ENCODE measurements around the gene DFFA.
A peak's percentile ranks its signal among the peaks of the same experiment; 100 is the strongest.
"Not testable (repeated sequence)": the region's sequence is repeated elsewhere in the genome, so short reads cannot be mapped to it uniquely, and the experiment has no call there.

DFFA gene

DNA sequence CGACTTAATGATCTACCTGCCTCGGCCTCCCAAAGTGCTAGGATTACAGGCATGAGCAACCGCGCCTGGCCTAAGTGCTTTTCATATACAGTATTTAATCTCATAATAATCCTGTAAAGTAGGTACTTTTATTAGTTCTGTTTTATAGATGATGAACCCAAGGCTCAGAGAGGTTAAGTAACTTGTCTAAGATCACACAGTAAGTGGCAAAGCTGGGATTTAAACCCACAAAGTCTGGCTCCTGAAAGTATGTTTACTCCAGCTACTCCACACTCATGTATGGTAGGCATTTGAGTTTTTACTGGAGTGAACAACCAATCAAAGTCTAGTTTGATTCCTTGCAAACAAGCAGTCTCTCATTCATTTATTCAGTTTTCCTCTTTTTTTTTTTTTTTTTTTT lies 2.3 kb downstream of the DFFA start:
- no peak for FAIRE-seq
- no peak for DNase-seq (ENCODE audit: insufficient read length, low spot score)

DNA sequence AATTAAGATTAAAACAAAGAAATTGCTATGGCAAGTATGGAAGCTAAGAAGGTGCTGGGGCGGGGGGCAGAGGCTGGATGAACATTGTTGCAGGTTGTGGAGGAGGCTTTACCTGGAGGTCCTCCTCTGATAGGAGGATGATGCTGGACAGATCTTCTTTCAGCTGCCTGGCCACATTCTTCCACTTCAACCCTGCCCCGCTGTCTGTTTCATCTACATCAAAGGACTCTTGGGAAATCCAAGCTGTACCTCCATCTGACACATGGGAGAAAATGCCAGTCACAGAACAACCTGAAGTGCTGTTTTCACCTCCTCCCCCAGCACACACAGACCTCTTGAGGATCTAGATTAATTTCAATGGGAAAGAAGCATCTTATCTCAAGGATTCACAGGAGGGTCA lies 5.3 kb downstream of the DFFA start:
- no peak for DNase-seq (ENCODE audit: insufficient read length, low spot score)
- FAIRE-seq: no peak

DNA sequence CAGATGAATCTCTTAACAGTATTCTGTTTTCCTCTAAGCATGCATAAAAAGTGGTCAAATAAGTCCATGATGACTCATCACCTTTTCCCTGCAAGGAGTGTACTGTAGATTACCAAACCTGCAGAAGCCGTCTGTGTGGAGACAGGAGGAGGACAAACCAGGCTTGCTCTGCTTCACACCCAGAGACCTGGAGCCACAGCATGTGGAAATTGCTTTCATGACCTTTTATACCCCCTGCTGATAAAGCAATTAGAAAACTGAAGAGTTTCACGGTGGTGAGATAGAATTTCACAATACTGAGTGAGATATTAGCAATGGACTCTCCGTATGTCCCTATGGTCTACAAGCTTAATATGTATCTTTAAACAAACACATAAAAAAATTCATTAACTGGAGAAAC lies 13.1 kb downstream of the DFFA start:
- FAIRE-seq: no peak
- DNase-seq (ENCODE audit: insufficient read length, low spot score): no peak

DNA sequence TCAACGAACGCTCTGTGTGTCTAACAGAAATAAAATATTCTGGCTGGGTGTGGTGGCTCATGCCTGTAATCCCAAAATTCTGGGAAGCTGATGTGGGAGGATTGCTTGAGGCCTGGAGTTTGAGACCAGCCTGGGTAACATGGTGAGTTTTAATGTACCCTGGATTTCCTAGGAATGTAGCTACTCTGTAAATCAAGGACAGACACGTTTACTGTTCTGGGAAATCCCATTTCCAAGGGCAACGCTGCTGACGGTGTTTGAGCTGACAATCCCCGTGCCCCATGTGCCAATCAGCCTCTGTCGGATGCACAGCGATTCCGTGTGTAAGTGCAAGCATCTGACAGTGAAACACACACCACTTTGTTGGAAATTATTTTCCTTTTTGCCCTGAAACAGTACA lies 14.5 kb downstream of the DFFA start:
- DNase-seq (ENCODE audit: insufficient read length, low spot score): no peak
- no peak for FAIRE-seq

DNA sequence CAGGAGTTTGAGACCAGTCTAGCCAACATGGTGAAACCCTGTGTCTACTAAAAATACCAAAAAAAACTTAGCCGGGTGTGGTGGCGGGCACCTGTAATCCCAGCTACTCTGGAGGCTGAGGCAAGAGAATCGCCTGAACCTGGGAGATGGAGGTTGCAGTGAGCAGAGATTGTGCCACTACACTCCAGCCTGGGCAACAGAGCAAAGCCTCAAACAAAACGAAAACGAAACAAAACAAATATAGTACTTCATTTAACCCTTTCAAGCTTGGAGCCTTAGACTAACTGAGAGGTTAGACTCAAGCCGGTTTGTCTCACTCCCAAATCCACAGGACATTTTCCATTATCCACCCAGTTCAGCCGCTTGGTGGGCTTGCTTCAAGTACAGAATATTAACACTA lies 14.9 kb downstream of the DFFA start:
- FAIRE-seq; DNase-seq (ENCODE audit: insufficient read length, low spot score): not testable (repeated sequence)

DNA sequence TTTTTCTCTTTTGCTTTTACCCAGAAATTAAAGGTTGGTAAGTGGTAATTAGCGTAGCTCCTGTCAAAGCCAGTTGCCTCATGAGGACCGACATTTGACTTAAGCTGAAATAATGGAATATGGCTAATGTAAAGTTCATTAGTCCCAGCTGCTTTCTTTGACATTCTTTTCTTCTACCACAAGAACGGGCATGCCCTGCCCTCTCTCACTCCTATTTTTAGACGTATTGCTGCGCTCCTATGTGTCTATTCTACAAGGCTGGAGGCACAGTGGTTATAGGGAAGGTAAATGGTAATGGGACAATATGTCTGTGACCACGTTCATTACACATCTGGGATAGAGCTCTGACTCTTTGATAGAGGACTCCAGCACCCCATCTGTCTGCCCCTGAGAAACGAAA lies 15.7 kb downstream of the DFFA start:
- FAIRE-seq (peak; percentile 52), DNase-seq (ENCODE audit: insufficient read length, low spot score) (no peak)

DNA sequence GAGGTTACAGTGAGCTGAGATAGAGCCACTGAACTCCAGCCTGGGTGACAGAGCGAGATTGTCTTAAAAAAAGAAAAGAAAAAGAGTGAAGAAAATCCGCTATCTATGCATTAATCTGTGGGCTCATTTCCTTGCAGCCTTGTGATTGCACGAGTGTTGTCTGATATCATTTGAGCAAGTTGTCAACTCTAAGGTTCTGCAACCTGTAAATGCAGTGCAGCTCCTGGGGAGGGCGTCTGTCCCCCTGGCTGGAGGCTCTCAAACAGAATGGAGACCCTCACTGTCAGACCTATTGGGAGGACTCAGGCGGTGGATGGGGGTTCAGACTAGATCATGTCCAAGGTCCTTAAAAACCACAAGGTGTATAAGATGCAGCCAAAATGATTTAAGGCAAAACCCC lies 16.3 kb downstream of the DFFA start:
- FAIRE-seq: no peak
- no peak for DNase-seq (ENCODE audit: insufficient read length, low spot score)

DNA sequence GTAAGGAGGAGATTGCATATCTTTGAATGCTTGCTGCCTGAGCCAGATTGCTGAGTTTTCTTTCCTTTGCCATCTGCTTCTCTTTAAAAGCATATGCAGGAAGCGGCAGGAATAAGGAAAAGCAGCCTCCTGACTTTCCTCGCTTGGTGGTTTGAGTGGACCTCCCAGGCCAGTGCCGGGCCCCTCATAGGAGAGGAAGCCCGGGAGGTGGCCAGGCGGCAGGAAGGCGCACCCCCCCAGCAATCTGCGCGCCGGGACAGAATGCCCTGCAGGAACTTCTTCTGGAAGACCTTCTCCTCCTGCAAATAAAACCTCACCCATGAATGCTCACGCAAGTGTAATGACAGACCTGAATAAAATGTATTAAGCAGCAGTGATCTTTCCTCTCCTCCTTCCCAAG lies 21.0 kb downstream of the DFFA start:
- DNase-seq (ENCODE audit: insufficient read length, low spot score): no peak

DNA sequence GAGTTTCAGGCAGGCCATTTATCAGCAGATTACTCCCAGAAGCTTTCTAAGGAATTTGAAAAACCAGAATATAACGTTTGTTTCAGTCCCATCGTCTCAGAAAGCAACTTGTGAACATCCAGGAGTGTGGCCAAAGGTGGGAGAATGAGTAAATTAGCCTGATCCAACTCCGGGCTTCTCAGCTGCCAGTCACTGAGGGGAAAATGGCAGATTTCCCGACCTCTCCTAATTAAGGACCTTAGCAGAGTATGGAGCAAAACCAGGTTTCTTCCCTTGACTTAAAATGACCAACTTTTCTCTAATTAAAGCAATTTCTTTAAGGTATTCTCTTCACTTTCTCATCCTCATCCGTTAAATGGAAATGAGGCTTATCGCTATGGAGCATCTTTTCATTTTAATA lies 21.5 kb downstream of the DFFA start:
- DNase-seq (ENCODE audit: insufficient read length, low spot score): no peak
- no peak for FAIRE-seq

More for the DNA sequence above, 21.0 kb downstream of the DFFA start:
- no peak for FAIRE-seq

DNA sequence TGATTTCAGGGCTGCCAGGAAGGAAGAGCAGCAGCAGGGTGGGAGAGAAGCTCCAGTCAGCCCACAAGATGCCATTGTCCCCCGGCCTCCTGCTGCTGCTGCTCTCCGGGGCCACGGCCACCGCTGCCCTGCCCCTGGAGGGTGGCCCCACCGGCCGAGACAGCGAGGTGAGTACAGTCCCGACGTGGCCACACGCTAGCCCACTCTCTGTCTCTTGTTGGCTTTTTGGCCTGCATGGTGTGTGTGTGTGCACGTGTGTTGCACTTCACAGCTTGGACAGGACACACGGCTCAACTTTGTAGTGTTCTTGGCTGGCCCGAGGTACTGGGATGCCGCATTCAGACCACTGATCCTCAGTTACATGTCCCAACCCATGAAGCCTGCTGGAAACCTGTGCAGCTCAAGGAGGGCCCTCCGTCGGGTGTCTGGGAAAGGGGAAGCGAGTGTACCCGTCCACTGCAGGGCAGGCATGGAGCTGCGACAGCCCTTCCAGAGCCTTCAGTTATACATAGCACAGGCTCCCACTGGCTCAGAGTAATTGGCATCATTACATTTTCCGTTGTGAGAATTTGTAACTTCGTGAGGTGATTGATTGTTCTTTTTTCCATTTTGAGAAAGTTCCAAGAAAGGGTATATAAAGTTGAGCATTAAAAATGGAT lies 22.0 kb downstream of the DFFA start:
- FAIRE-seq: no peak
- DNase-seq (ENCODE audit: insufficient read length, low spot score): no peak

DNA sequence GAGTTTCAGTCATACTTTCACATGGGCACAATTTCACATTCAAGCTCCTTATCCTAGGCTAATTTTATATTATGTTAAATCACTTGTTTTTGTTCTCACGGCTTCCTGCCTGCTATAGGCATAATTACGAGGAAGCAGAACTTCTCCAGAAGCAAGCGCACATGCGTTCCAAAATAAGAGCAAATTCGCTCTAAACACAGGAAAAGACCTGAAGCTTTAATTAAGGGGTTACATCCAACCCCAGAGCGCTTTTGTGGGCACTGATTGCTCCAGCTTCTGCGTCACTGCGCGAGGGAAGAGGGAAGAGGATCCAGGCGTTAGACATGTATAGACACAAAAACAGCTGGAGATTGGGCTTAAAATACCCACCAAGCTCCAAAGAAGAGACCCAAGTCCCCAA lies 22.6 kb downstream of the DFFA start, which contains the start of gene CORT:
Gene CORT (plus strand): TSS at position 281 of the 400 bp plus-strand sequence. CDS start 193 bp downstream, outside the sequence.
- DNase-seq (ENCODE audit: insufficient read length, low spot score) (no peak), FAIRE-seq (no peak)

DNA sequence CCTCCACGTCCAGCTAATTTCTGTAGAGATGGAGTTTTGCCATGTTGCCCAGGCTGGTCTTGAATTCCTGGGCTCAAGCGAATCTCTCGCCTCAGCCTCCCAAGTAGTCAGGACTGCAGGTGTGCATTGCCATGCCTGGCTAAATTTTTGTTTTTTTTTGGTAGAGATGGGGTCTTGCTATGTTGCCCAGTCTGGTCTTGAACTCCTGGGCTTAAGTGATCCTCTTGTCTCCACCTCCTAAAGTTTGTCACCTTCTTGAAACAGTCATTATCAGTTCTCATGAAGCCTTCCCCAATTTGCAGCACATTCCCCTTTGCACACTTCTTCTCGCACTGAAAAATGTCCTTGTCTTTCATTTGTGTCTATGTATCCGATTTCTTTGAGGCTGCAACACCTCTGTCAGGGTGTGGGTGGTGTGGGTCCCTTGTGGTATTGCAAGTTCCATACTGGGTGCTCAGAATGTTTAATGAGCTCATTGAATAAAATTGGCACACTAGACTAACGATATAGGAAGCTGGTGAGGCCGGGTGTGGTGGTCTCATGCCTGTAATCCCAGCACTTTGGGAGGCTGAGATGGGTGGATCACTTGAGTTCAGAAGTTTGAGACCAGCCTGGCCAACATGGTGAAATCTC lies 25.4 kb downstream of the DFFA start:
- no peak for FAIRE-seq
- DNase-seq (ENCODE audit: insufficient read length, low spot score): no peak

DNA sequence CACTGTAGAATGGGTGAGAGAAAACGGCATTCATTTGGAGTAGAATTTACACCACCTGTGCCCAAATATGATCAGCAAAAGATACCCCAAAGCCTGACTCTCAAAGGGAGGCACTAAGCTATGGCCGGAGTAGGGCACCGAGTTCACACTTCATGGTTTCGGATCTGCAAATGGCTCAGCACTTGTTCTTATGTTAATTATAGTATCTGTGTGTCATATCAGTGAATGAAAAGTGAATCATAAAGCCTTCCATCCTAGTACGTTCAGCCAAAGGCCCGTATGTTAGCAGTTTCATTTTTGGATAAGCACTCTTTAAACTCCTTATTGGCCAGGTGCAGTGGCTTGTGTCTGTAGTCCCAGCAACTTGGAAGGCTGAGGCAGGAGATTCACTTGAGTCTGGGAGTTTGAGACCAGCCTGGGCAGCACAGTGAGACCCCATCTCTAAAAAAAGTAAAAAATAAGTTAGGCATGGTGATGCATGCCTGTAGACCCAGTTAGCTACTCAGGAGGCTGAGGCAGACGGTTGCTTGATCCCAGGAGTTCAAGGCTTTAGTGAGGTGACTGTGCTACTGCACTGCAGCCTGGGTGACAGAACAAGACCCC lies 27.4 kb downstream of the DFFA start:
- no peak for FAIRE-seq
- DNase-seq (ENCODE audit: insufficient read length, low spot score): no peak

DNA sequence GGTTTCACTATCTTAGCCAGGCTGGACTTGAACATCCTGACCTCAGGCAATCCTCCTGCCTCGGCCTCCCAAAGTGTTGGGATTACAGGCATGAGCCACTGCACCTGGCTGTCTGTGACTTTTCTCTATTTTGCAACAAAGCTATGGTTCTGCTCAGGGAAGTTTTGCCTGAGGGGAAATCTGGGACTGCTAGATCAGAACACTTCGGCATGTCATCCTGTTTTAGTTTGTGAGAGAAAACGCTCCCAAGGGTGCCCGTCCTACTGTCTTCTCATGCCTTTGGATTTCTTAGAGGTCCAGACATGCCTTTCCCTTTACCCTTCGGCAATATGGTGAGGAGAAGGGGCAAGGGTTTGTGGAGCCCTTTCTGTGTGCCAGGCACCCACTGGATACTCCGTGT lies 28.1 kb downstream of the DFFA start:
- FAIRE-seq (no peak), DNase-seq (ENCODE audit: insufficient read length, low spot score) (no peak)

DNA sequence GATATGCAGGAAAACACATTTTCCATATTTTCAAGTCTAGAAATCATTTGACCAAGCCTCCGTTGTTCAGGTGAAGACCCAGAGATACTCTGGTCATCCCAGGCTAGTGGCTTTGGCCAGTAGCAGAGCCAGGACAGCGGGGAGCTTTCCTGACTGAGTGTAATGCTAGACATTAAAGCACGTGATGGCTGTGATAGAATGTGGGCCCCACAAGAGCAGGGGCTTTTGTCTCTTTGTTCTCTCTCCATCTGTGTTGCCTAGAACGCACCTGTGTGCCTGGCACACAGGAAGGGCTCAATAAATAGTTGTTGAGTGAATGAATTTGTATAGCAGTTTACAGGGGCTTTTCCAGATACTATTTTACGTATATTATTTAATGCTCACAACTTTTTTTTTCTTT lies 31.5 kb downstream of the DFFA start:
- FAIRE-seq: no peak
- no peak for DNase-seq (ENCODE audit: insufficient read length, low spot score)

DNA sequence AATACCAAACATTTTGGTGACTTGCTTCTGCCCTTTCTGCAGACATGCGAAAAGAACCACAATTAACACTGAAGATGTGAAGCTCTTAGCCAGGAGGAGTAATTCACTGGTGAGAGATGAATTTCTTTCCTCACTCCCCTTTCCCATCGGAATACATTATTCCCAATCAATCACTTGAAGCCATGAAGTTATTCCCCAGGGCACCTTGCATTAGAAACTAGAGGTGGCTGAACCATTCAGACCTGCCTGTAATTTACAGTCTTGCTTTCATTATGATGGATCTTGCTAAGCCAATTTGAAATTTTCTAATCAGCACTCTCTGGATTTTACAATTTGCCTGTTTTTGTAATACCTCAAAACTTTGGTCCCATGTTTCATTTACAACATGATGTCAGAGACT lies 32.0 kb downstream of the DFFA start:
- FAIRE-seq (no peak), DNase-seq (ENCODE audit: insufficient read length, low spot score) (no peak)

DNA sequence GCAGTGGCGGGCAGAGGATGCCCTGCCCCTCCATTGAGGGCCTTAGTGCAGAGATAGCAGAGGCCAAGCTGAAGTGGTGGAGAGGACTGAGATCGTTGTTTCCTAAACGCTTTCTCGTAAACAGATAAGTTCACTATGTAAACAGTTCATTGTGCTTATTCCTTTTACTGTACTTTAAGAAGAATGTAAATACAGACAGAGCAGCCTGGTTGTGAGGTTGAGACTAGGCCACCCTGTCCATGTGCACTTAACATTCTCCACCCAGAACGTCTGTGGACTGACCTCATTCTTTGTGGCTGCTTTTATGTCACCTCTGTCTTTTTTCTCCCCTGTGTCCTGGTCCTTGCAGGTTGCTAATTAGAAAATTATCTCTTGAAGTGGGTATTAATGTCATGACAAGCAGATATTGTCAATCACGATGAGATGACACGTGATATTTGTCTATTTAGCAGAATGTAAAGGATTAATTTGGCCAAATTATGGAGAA lies 33.6 kb downstream of the DFFA start:
- no peak for DNase-seq (ENCODE audit: insufficient read length, low spot score)
- no peak for FAIRE-seq

DNA sequence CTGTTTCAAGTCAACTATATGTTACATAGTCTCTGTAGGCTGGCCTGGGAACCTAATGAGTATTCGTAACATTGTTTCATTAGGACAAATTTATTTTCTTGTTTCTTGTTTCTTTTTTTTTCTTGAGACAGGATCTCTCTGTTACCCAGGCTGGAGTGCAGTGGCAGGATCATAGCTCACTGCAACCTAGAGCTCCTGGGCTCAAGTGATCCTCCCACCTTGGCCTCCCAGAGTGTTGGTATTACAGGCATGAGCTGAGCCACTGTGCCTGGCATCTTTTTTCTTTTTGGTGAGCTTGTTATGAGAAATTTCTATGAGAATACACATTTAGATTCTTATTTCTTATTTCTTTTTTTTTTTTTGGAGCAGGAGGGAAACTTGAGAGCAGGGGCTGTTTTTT lies 35.3 kb downstream of the DFFA start:
- FAIRE-seq (no peak), DNase-seq (ENCODE audit: insufficient read length, low spot score) (no peak)

DNA sequence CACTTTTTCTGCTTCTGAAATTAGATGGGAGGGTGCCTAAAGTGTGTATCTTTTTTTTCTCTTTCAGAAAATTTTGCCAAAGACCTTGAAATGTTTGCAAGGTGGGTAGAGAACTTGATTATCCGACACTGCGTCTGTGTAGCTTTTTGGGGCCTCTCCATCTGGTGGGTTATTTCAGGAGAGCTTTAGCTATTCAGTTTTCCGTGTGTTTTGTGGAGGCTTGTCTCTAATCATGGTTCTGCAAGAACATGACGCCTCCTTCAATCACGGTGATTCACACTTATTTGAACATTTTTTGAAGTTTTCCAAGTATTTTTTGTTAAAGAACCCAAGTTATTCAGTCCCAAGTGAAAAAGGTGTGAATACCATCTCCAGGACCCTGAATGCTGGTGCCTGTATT lies 37.7 kb downstream of the DFFA start:
- FAIRE-seq (no peak), DNase-seq (ENCODE audit: insufficient read length, low spot score) (no peak)

DNA sequence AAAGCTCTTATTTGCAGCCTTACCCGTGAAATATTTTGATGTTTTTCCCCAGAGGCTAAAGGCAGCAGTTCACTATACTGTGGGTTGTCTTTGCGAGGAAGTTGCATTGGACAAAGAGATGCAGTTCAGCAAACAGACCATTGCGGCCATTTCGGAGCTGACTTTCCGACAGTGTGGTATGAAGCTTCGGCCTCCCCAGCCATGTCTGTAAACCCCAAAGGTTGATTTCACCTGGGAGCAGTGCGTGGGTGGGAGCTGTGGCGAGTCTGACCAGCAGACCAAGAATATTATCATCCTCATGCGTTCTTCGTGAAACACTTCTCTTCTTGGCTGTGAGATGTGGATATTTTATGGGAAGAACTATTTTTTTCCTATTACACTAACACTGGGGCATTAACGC lies 38.5 kb downstream of the DFFA start:
- no peak for DNase-seq (ENCODE audit: insufficient read length, low spot score)
- no peak for FAIRE-seq

DNA sequence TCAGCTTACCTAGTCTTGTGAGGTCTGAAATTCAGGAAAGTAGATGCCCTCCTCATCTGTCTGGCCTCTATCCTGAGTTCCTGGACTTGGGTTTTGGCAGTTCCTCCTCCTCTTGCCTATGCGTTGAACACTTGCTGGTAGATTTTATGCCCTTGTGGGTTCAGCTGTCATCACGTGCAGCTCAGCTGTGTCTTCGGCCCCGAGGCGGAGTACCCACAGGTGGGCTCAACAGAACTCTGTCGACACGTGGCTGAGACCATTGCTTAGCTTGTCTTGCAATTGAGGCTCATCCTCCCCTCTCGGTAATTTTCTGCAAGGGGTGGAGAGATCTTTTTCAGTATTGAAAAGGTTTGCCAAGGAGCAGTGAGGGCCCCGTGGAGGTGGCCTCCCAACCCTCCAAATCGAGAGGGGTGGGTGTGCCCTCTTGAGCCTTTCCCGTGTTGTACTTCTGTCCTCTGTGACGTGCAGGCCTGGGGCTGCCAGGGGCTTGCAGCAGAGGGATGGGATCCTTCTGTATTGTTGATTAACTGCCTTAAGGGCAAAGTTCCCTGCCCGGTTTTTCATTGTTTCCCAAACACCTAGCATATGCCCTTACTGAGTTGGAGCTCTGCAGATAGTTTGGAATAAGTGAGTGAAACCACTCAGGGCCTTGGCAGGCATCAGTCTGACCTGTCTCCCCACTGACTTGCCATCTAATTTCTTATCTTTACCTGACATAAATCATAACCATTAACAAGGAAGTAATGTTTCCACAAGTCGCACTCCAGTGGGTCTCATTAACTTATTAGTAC lies 39.2 kb downstream of the DFFA start:
- FAIRE-seq (no peak), DNase-seq (ENCODE audit: insufficient read length, low spot score) (no peak)

Measured in GM19239 (cell line).